H1 (cell line): ENCODE results near the gene WBP1L.

Source experiments
- CREB1 ChIP-seq: IDR thresholded peaks from 2 replicates; pipeline ENCODE4 v1.6.1; 2012; ENCODE audit warnings: inconsistent platforms
- CTCF ChIP-seq, 3 experiments: IDR thresholded peaks; 1 replicate in 2 of 3; 2 replicates in 1 of 3; pipeline versions ENCODE4 v1.5.1 to v1.6.1; 2011; ENCODE audit warnings: low read length in 3 of 3, mild to moderate bottlenecking in 3 of 3, inconsistent platforms in 2 of 3, low read depth in 1 of 3, moderate library complexity in 1 of 3; ENCODE audit not compliant: insufficient read depth in 1 of 3; ENCODE audit errors: control extremely low read depth in 1 of 3
- FOSL1 ChIP-seq: IDR thresholded peaks from 2 replicates; pipeline ENCODE4 v1.6.1; 2011; ENCODE audit warnings: mild to moderate bottlenecking, low read depth, low read length, moderate library complexity; ENCODE audit not compliant: insufficient read depth
- MAX ChIP-seq: IDR thresholded peaks from 2 replicates; pipeline ENCODE4 v1.6.1; 2012; ENCODE audit warnings: inconsistent platforms
- PHF8 ChIP-seq: fragments of 200-600 bp; sonication (generic); conservative IDR thresholded peaks from 2 replicates; pipeline ENCODE4 v1.7.1; 2012; ENCODE audit warnings: low read depth, mild to moderate bottlenecking, inconsistent platforms, low read length, moderate library complexity
- POLR2A ChIP-seq, 2 experiments: IDR thresholded peaks; 1 replicate in 1 of 2; 2 replicates in 1 of 2; pipeline ENCODE4 v1.6.1; 2011; ENCODE audit warnings: low read depth in 2 of 2, low read length in 2 of 2, mild to moderate bottlenecking in 2 of 2; ENCODE audit errors: control extremely low read depth in 1 of 2
- TBP ChIP-seq: IDR thresholded peaks from 2 replicates; pipeline ENCODE4 v1.6.1; 2011; ENCODE audit warnings: low read depth, low read length, improper control_type of control experiment

- TF ChIP-seq CREB1 (no peak), MAX (no peak), CTCF (IDR thresholded peaks at IDR 0.05; ENCODE audit: control extremely low read depth in 1 of 3, insufficient read depth in 1 of 3, low read depth in 1 of 3, low read length in 3 of 3) (no peak), TBP (no peak), POLR2A (IDR thresholded peaks at IDR 0.05; ENCODE audit: control extremely low read depth in 1 of 2, low read depth in 2 of 2, low read length in 2 of 2) (no peak), FOSL1 (no peak), PHF8 (no peak)
Measured at GRCh38 chr10:102791754-102792395, 48.1 kb downstream of the WBP1L start.
